Fibroblast of lung (primary cell): ENCODE measurements around the gene KLHL26. TPM values are rescaled to one million over a fixed set of nuclear protein-coding genes. Genes with fewer than 3 reads are reported as not detected.

Experiments
- DNase-seq, 2 donors: peaks; one replicate each; pipeline versions ENCODE4 v3.0.0 to v3.0.0-alpha.2; 2010; ENCODE audit warnings: low read depth in 2 of 2
- H2AFZ ChIP-seq: 2 replicates; pipeline ENCODE4 v1.5.1; 2012; ENCODE audit warnings: low read length, control low read depth, inconsistent platforms
- H3K27ac ChIP-seq: 2 replicates; pipeline ENCODE4 v1.5.1; 2011; ENCODE audit warnings: low read length, control low read depth; ENCODE audit not compliant: insufficient read depth
- H3K27me3 ChIP-seq: 2 replicates; pipeline ENCODE4 v1.5.1; 2011; ENCODE audit warnings: mild to moderate bottlenecking, low read length; ENCODE audit not compliant: control insufficient read depth, insufficient read depth
- H3K36me3 ChIP-seq: 2 replicates; pipeline ENCODE4 v1.5.1; 2011; ENCODE audit warnings: low read length; ENCODE audit not compliant: control insufficient read depth, insufficient read depth
- H3K4me1 ChIP-seq: 2 replicates; pipeline ENCODE4 v1.5.1; 2011; ENCODE audit warnings: low read length; ENCODE audit not compliant: control insufficient read depth, insufficient read depth; ENCODE audit errors: extremely low read depth
- H3K4me2 ChIP-seq: 2 replicates; pipeline ENCODE4 v1.5.1; 2011; ENCODE audit warnings: low read length, control low read depth; ENCODE audit not compliant: insufficient read depth; ENCODE audit errors: extremely low read depth
- H3K4me3 ChIP-seq, 4 experiments: fragments of 200-600 bp in 1 of 4; sonication (generic) in 1 of 4; replicated peaks in 1 of 4; 2 replicates each; pipeline ENCODE4 v1.5.1; 2011 to 2016; ENCODE audit warnings: low read length in 4 of 4, low read depth in 3 of 4, mild to moderate bottlenecking in 3 of 4, control low read depth in 2 of 4, inconsistent platforms in 1 of 4, mixed read lengths in 1 of 4; ENCODE audit not compliant: insufficient read depth in 1 of 4; ENCODE audit errors: control extremely low read depth in 1 of 4
- H3K79me2 ChIP-seq: 2 replicates; pipeline ENCODE4 v1.5.1; 2012; ENCODE audit warnings: mild to moderate bottlenecking, low read length, inconsistent platforms; ENCODE audit not compliant: control insufficient read depth, insufficient read depth
- H3K9ac ChIP-seq: 2 replicates; pipeline ENCODE4 v1.5.1; 2011; ENCODE audit warnings: mild to moderate bottlenecking, low read length, control low read depth; ENCODE audit not compliant: insufficient read depth
- H3K9me3 ChIP-seq: 2 replicates; pipeline ENCODE4 v1.5.1; 2012; ENCODE audit warnings: low read depth, low read length; ENCODE audit not compliant: control insufficient read depth, insufficient read depth
- H4K20me1 ChIP-seq: 2 replicates; pipeline ENCODE4 v1.5.1; 2011; ENCODE audit warnings: low read length; ENCODE audit not compliant: control insufficient read depth, insufficient read depth; ENCODE audit errors: extremely low read depth
- CTCF ChIP-seq, 2 donors: IDR thresholded peaks in 1 of 2; conservative IDR thresholded peaks in 1 of 2; 1 replicate in 1 of 2; 2 replicates in 1 of 2; pipeline ENCODE4 v1.5.1; 2011 to 2012; ENCODE audit warnings: low read length in 2 of 2, control low read depth in 1 of 2, inconsistent platforms in 1 of 2, low read depth in 1 of 2, mild to moderate bottlenecking in 1 of 2
- EZH2 ChIP-seq: IDR thresholded peaks from 2 replicates; pipeline ENCODE4 v1.5.1; 2012; ENCODE audit warnings: low read length, control low read depth, mild to moderate bottlenecking; ENCODE audit errors: missing control alignments
- polyA plus RNA-seq, 2 donors: library from polyadenylated mRNA; depleted of rRNA in 1 of 2; stranded (reverse) in 1 of 2; unstranded in 1 of 2; fragments of >200 nt; gene quantifications; 2 replicates each; pipeline ENCODE4 v1.2.1, GENCODE V29; 2011 to 2012; ENCODE audit warnings: missing spikeins in 1 of 2
- total RNA-seq: library from RNA; depleted of rRNA; stranded (reverse); fragments of >200 nt; gene quantifications from 2 replicates; pipeline ENCODE4 v1.2.1, GENCODE V29; 2014

KLHL26 gene
- total and polyA plus RNA-seq, 2 donors (not counting 1 experiment from before 2014, with no cell fraction given), result 1.4 to 3.5 TPM

DNA sequence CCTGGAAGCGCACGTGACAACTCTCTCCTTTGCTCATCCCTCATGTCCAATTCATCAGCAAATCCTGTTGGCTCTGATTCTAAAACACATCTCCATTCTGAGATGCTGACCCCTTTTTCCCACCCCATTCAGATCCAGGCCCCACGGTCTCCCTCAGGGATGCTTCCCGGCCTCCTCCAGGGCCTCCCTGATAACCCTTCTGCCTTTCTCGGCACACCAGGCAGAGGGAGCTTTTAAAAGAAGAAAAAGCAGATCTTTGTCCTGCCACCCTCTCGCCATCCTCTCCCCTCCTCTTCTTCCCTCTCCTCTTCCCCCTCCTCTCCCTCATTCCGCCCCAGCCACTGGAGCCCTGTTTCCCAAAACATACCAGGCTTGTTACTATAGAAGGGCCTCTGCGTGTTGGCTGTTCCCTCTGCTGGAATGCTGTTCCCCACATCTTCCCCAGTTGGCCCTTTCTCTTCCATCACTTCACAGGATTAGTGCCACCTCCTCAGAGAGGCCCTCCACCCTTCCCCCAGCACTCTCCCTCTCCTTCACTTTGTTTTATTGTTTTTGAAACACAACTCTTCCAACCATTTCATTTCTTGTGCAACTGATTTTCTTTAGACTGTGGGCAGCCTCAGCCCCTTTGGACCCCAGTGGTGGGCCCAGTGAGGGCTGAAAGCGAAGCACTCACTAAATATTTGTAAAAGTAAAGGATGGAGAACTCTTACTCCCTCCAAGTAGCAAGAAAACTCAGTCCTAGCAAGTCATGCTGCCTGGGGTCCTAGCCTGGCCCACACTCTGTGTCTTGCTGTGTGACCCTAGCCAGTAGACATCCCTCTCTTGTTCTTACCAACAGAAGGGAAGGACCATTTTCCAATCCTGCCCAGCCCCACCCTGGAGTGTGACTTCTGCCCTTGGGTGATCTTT is 27.8 kb upstream of the KLHL26 start:
- H4K20me1 ChIP-seq, result no peaks in the 10 kb centered on the region
- no peaks in the 10 kb centered on the region for H3K36me3 ChIP-seq
- H3K27ac ChIP-seq, result no peak overlapping the region
- TF ChIP-seq EZH2 (no peak), CTCF (conservative IDR thresholded peaks at IDR 0.05 in 1 of 2, IDR thresholded peaks at IDR 0.05 in 1 of 2; ENCODE audit: low read depth in 1 of 2, low read length in 2 of 2) (no peak)
- no peak for DNase-seq
- H3K9ac ChIP-seq, result no peak overlapping the region
- H3K79me2 ChIP-seq, result no peaks in the 10 kb centered on the region
- no peaks in the 10 kb centered on the region for H3K9me3 ChIP-seq
- no peak overlapping the region for H2AFZ ChIP-seq
- peaks cover 77% of the 10 kb centered on the region for H3K27me3 ChIP-seq
- no peaks in the 10 kb centered on the region for H3K4me1 ChIP-seq
- no peak overlapping the region for H3K4me2 ChIP-seq
- no peak overlapping the region for H3K4me3 ChIP-seq

GRCh38 chr19:18609717-18610051 is 27.1 kb upstream of the KLHL26 start:
- H2AFZ ChIP-seq, result no peak overlapping the region
- peaks cover 76% of the 10 kb centered on the region for H3K27me3 ChIP-seq
- no peaks in the 10 kb centered on the region for H4K20me1 ChIP-seq
- no peak overlapping the region for H3K4me3 ChIP-seq
- no peak for DNase-seq
- no peaks in the 10 kb centered on the region for H3K36me3 ChIP-seq
- H3K4me1 ChIP-seq, result no peaks in the 10 kb centered on the region
- H3K9ac ChIP-seq, result no peak overlapping the region
- no peak overlapping the region for H3K27ac ChIP-seq
- no peak for TF ChIP-seq EZH2
- no peak for TF ChIP-seq CTCF (conservative IDR thresholded peaks at IDR 0.05 in 1 of 2, IDR thresholded peaks at IDR 0.05 in 1 of 2; ENCODE audit: low read depth in 1 of 2, low read length in 2 of 2)
- no peak overlapping the region for H3K4me2 ChIP-seq
- H3K79me2 ChIP-seq, result no peaks in the 10 kb centered on the region
- no peaks in the 10 kb centered on the region for H3K9me3 ChIP-seq

- Histone ChIP-seq H3K27me3 (peaks cover 72% of the 10 kb centered on the region), H3K4me2 (no peak overlapping the region), H3K79me2 (no peaks in the 10 kb centered on the region), H2AFZ (no peak overlapping the region), H3K27ac (no peak overlapping the region), H3K36me3 (no peaks in the 10 kb centered on the region), H3K9ac (no peak overlapping the region), H3K4me3 (no peak overlapping the region), H4K20me1 (no peaks in the 10 kb centered on the region), H3K9me3 (no peaks in the 10 kb centered on the region), H3K4me1 (no peaks in the 10 kb centered on the region)
- no peak for TF ChIP-seq EZH2
- TF ChIP-seq CTCF (conservative IDR thresholded peaks at IDR 0.05 in 1 of 2, IDR thresholded peaks at IDR 0.05 in 1 of 2; ENCODE audit: low read depth in 1 of 2, low read length in 2 of 2), result no peak
- no peak for DNase-seq
Observed at GRCh38 chr19:18610245-18610555, 26.6 kb upstream of the KLHL26 start.
